Measurements from ENCODE around the gene MPP3.

GRCh38 chr17:43861960-43862359 lies 29.0 kb upstream of the MPP3 start:
- TF ChIP-seq CTCF (IDR thresholded peaks at IDR 0.05; ENCODE audit: low read depth, low read length, poor library complexity, severe bottlenecking), result no peak
- no peak for TF ChIP-seq EZH2phosphoT487 (IDR thresholded peaks at IDR 0.05; ENCODE audit: borderline replicate concordance, low read length)

All from DOHH2 (cell line).